Activated CD8-positive, alpha-beta T cell treated with anti-CD3 and anti-CD28 coated beads for 36 hours (primary cell): Measurements from ENCODE around the gene ANK3. TPM values are rescaled to one million over a fixed set of nuclear protein-coding genes. Genes with fewer than 3 reads are reported as not detected.

ENCODE experiments used
- ATAC-seq: fragments of 200-7000 bp; cut with Tn5 transposase; one replicate; pipeline ENCODE4 v1.10.0; 2021; ENCODE audit warnings: mild to moderate bottlenecking, moderate library complexity
- CTCF ChIA-PET: fragments of 350-600 bp; sonication (Branson Sonifier 250); formaldehyde crosslinking; loops from one replicate; lab custom pipeline; 2021; ENCODE audit warnings: antibody characterized with exemption; lab: Charles Lee
- POLR2A ChIA-PET: fragments of 350-600 bp; sonication (Branson Sonifier 250); formaldehyde crosslinking; loops from one replicate; lab custom pipeline; 2021; ENCODE audit warnings: antibody characterized with exemption; lab: Charles Lee
- DNase-seq: peaks from one replicate; pipeline ENCODE4 v3.0.0-alpha.2; 2020
- H3K27ac Mint-ChIP-seq: one replicate; pipeline ENCODE4 v1.8.0; 2021; ENCODE audit warnings: mild to moderate bottlenecking, mixed read lengths
- H3K27me3 Mint-ChIP-seq: one replicate; pipeline ENCODE4 v1.8.0; 2021; ENCODE audit warnings: mixed read lengths
- H3K36me3 Mint-ChIP-seq: one replicate; pipeline ENCODE4 v1.8.0; 2021; ENCODE audit warnings: low read depth, mixed read lengths
- H3K4me1 Mint-ChIP-seq: one replicate; pipeline ENCODE4 v1.8.0; 2021; ENCODE audit warnings: low read depth, mixed read lengths
- H3K4me3 Mint-ChIP-seq: one replicate; pipeline ENCODE4 v1.8.0; 2021; ENCODE audit warnings: mild to moderate bottlenecking, moderate library complexity, mixed read lengths
- H3K9me3 Mint-ChIP-seq: one replicate; pipeline ENCODE4 v1.8.0; 2021; ENCODE audit warnings: mixed read lengths
- intact Hi-C: fragments of 100-400 bp; cut with micrococcal nuclease; formaldehyde crosslinking; loops from one replicate; pipeline ENCODE4 v1.10.0; 2022
- total RNA-seq, 2 experiments: library from RNA; stranded (reverse); gene quantifications; one replicate each; pipeline ENCODE4 v1.2.3, GENCODE V29; 2021
- TF ChIP-seq, protein P1 (sequence below): fragments of 200-600 bp; IDR thresholded peaks from one replicate; pipeline ENCODE4 v1.8.0; 2022; ENCODE audit warnings: antibody characterized with exemption, mild to moderate bottlenecking

ANK3 gene
- total RNA-seq, 2 experiments from 2014 or later: 10.3 to 12.0 TPM

DNA sequence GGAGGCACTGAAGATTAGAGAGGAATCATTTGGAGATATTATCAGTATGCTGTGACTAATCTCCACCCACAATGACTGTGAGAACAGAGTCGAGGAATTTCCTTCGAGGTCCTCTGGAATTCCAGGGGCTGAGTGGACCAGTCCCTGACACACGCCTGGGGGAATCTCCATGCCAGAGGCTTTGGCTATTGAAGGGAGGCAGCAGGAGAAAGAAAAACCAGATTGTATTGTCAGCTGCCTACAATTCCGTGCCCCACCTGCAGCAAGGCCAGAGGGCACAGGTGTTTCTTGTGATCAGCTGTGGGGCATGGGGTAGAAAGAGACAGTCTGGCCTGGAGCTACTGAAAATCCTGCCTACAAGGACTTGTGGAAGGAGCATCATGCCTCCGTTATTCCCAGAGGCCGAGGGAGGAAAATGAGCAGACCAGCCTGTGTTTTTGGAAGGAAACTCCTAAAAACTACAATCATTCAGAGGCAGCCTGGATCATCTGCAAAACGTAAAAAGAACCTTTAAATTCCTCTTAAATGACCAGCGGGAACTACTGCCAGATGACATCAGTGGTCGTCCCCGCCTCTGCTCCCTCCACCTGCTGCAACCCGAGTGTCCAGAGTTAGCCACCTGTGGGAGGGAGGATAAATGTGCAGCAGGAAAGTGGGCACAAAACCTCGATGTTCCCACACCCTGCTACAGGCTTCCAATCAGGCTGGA lies 25.4 kb upstream of the ANK3 start:
- Mint-ChIP-seq H3K4me1 (no peaks in the 10 kb centered on the region), H3K36me3 (no peaks in the 10 kb centered on the region), H3K9me3 (no peaks in the 10 kb centered on the region), H3K27ac (no peak overlapping the region), H3K27me3 (no peaks in the 10 kb centered on the region), H3K4me3 (no peak overlapping the region)
- ChIA-PET POLR2A (interaction anchor here (0.5 kb wide), 1 partner anchor 15 kb away, joined by 3 read pairs; no protein-coding TSS in a partner anchor), CTCF (no interaction called here)
- TF ChIP-seq, protein P1, sequence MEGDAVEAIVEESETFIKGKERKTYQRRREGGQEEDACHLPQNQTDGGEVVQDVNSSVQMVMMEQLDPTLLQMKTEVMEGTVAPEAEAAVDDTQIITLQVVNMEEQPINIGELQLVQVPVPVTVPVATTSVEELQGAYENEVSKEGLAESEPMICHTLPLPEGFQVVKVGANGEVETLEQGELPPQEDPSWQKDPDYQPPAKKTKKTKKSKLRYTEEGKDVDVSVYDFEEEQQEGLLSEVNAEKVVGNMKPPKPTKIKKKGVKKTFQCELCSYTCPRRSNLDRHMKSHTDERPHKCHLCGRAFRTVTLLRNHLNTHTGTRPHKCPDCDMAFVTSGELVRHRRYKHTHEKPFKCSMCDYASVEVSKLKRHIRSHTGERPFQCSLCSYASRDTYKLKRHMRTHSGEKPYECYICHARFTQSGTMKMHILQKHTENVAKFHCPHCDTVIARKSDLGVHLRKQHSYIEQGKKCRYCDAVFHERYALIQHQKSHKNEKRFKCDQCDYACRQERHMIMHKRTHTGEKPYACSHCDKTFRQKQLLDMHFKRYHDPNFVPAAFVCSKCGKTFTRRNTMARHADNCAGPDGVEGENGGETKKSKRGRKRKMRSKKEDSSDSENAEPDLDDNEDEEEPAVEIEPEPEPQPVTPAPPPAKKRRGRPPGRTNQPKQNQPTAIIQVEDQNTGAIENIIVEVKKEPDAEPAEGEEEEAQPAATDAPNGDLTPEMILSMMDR: no peak
- ATAC-seq (no peak), DNase-seq (no peak)
- intact Hi-C loops: no loop called here

DNA sequence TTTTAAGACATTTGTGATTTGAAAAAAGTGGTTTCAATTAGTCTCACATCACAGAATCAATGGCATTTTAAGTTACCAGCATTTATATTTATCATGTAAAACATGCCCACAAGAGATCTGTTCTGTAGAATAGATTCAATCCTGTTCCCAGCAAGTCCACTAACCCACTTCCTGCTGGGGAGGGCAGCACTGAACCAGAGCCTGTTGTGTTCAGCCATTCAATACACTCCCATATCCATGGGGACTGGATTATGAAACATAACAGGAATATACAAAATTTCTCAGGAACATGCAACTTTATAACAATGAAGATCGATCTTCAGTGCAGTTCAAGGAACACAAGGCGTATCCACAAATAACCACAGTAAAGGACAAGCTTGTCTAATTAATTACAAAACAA lies 24.4 kb upstream of the ANK3 start:
- ATAC-seq: no peak
- TF ChIP-seq, protein P1: no peak
- intact Hi-C loops: no loop called here
- Mint-ChIP-seq H3K4me1 (no peaks in the 10 kb centered on the region), H3K36me3 (no peaks in the 10 kb centered on the region), H3K27me3 (no peaks in the 10 kb centered on the region), H3K9me3 (no peaks in the 10 kb centered on the region), H3K4me3 (no peak overlapping the region), H3K27ac (no peak overlapping the region)
- no peak for DNase-seq
- ChIA-PET POLR2A (no interaction called here), CTCF (no interaction called here)

GRCh38 chr10:60413306-60414012 lies 23.8 kb upstream of the ANK3 start:
- H3K27ac Mint-ChIP-seq: no peak overlapping the region
- H3K36me3 Mint-ChIP-seq: no peaks in the 10 kb centered on the region
- ATAC-seq (no peak), DNase-seq (no peak)
- intact Hi-C loops: no loop called here
- no peaks in the 10 kb centered on the region for H3K4me1 Mint-ChIP-seq
- H3K4me3 Mint-ChIP-seq: no peak overlapping the region
- ChIA-PET POLR2A (no interaction called here), CTCF (no interaction called here)
- TF ChIP-seq, protein P1: no peak
- H3K27me3 Mint-ChIP-seq: no peaks in the 10 kb centered on the region
- H3K9me3 Mint-ChIP-seq: no peaks in the 10 kb centered on the region

DNA sequence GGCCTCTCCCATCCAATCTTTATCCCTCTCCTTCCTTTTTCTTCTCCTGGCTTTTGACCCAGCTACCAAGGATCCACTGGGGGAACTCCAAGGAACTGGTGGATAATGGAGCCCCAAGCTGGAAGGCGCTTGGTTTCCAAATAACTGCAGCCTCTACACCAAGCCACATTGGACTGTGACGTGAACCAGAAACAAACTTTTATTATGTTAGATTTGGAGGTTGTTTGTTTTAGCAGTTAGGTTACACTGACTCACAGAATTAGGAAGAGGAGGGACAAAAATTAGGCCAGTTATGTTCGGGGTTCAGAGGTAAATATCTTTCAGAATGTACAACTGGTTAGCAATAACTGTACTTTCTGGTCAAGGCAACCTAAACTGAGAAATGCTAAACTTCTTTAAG lies 21.3 kb upstream of the ANK3 start:
- no peaks in the 10 kb centered on the region for H3K9me3 Mint-ChIP-seq
- ChIA-PET POLR2A (no interaction called here), CTCF (no interaction called here)
- TF ChIP-seq, protein P1: no peak
- H3K4me3 Mint-ChIP-seq: no peak overlapping the region
- intact Hi-C loops: no loop called here
- ATAC-seq (no peak), DNase-seq (no peak)
- H3K27me3 Mint-ChIP-seq: no peaks in the 10 kb centered on the region
- no peaks in the 10 kb centered on the region for H3K36me3 Mint-ChIP-seq
- no peak overlapping the region for H3K27ac Mint-ChIP-seq
- no peaks in the 10 kb centered on the region for H3K4me1 Mint-ChIP-seq

DNA sequence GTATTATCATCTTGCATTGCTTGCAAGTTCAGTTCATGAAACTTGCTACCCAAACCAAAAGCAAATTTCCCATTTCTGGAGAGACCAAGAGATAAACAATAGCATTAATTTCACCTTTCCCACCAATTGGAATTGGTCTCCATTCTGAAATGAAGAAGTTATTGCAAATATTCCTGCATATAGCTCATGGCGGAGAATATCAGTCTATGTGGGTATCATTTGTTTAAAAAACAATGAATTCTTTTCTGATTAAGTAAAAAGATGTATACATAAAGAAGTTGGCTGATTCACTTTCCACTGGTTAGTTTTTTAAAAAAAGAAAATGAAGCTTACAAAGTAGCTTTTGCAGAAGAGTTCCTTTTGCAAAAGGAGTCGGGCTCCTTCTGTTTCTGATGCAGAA lies 19.5 kb upstream of the ANK3 start:
- ChIA-PET POLR2A (no interaction called here), CTCF (interaction anchor here (1.2 to 1.4 kb wide), 2 partner anchors 25 to 138 kb away, joined by 3 to 5 read pairs; no protein-coding TSS in a partner anchor)
- intact Hi-C loops: no loop called here
- no peak for DNase-seq
- Mint-ChIP-seq H3K36me3 (no peaks in the 10 kb centered on the region), H3K27ac (no peak overlapping the region), H3K9me3 (no peaks in the 10 kb centered on the region), H3K4me3 (no peak overlapping the region), H3K4me1 (no peaks in the 10 kb centered on the region), H3K27me3 (no peaks in the 10 kb centered on the region)
- TF ChIP-seq, protein P1: no peak
- ATAC-seq: no peak
